Lower leg skin (tissue), 4 donors: ENCODE data around the gene UNC79. TPM values are rescaled to one million over a fixed set of nuclear protein-coding genes. Genes with fewer than 3 reads are reported as not detected.

ENCODE experiments used
- DNase-seq, 2 donors: peaks; one replicate each; pipeline ENCODE4 v3.0.0-alpha.2; 2019; ENCODE audit warnings: low spot score in 2 of 2
- H3K4me3 ChIP-seq: fragments of 200-600 bp; sonication (generic); 2 replicates; pipeline ENCODE4 v1.5.1; 2017; ENCODE audit warnings: mild to moderate bottlenecking, low read depth; ENCODE audit not compliant: poor library complexity, severe bottlenecking
- CTCF ChIP-seq, 3 donors: fragments of 450-650 bp; IDR thresholded peaks; one replicate each; pipeline ENCODE4 v1.5.1; 2016; ENCODE audit warnings: antibody characterized with exemption in 3 of 3, mild to moderate bottlenecking in 3 of 3, moderate library complexity in 2 of 3
- POLR2A ChIP-seq, 2 donors: fragments of 450-650 bp; IDR thresholded peaks; one replicate each; pipeline ENCODE4 v1.6.1; 2016 to 2017; ENCODE audit warnings: antibody characterized with exemption in 2 of 2, mild to moderate bottlenecking in 1 of 2, moderate library complexity in 1 of 2
- WGBS, 2 donors: methylation state at CpG; one replicate each; pipeline ENCODE4 v1.1.5; 2018; 5-methylcytosine and 5-hydroxymethylcytosine counted together
- intact Hi-C: fragments of 100-400 bp; cut with DNase I; formaldehyde crosslinking; loops from one replicate; pipeline ENCODE4 v1.15.0; 2023; ENCODE audit warnings: low total_unique reads
- total RNA-seq, 4 donors: library from RNA; depleted of rRNA; stranded (reverse); fragments of >200 nt; gene quantifications; one replicate each; pipeline ENCODE4 v1.1.0, GENCODE V29; 2016

Gene UNC79
- total RNA-seq, 4 donors from 2014 or later: 0.06 to 0.27 TPM; not detected in 2

GRCh38 chr14:93752980-93753561, 322.3 kb downstream of the UNC79 start:
- intact Hi-C loops: no loop called here
- no peak for DNase-seq
- H3K4me3 ChIP-seq: no peak overlapping the region
- 58 to 76% methylated on average over 3 to 4 of the region's 4 CpGs for WGBS, 2 donors
- TF ChIP-seq CTCF (IDR thresholded peaks at IDR 0.05) (no peak), POLR2A (IDR thresholded peaks at IDR 0.05) (no peak)

GRCh38 chr14:93753647-93754046, 322.9 kb downstream of the UNC79 start:
- no peak overlapping the region for H3K4me3 ChIP-seq
- TF ChIP-seq CTCF (IDR thresholded peaks at IDR 0.05) (no peak), POLR2A (IDR thresholded peaks at IDR 0.05) (no peak)
- 93 to 96% methylated on average over 8 of the region's 8 CpGs for WGBS, 2 donors
- no peak for DNase-seq
- intact Hi-C loops: no loop called here

- H3K4me3 ChIP-seq: no peak overlapping the region
- intact Hi-C loops: no loop called here
- DNase-seq: no peak
- 88 to 91% methylated on average over 12 of the region's 12 CpGs for whole genome bisulfite sequencing, 2 donors
- no peak for TF ChIP-seq POLR2A (IDR thresholded peaks at IDR 0.05)
- TF ChIP-seq CTCF (IDR thresholded peaks at IDR 0.05): no peak
Measured at GRCh38 chr14:93757206-93757605, 326.5 kb downstream of the UNC79 start.

Other genes starting within 250 kb of the UNC79 start
- gene MOAP1, start 246.0 kb upstream of the UNC79 start, total RNA-seq: 10 to 100 TPM; 24.7 to 26.4 (median 25.5) TPM
- gene LYSET, start 245.6 kb upstream of the UNC79 start, total RNA-seq: 1 to 10 TPM; 3.1 to 9.1 (median 4.4) TPM
- gene GON7, start 223.9 kb upstream of the UNC79 start, total RNA-seq: 1 to 10 TPM; 4.0 to 8.4 (median 6.1) TPM
- 10 to 100 TPM; 20.3 to 36.5 (median 31.1) TPM for gene UBR7, start 223.7 kb upstream of the UNC79 start, total RNA-seq
- 100 to 1,000 TPM in 1 of 4 donors, 10 to 100 TPM in 3; 19.7 to 114 (median 25.7) TPM for gene BTBD7, start 97.9 kb upstream of the UNC79 start, total RNA-seq
- gene COX8C, start 83.8 kb upstream of the UNC79 start, total RNA-seq: not detected